CD4-positive, alpha-beta T cell (primary cell): ENCODE data around the gene NUDT22. TPM values are rescaled to one million over a fixed set of nuclear protein-coding genes. Genes with fewer than 3 reads are reported as not detected.

Experiments used
- ATAC-seq: fragments of 200-7000 bp; cut with Tn5 transposase; one replicate; pipeline ENCODE4 v1.10.0; 2022; ENCODE audit warnings: mild to moderate bottlenecking; ENCODE audit not compliant: poor library complexity
- CTCF ChIA-PET: fragments of 350-600 bp; sonication (Branson Sonifier 250); formaldehyde crosslinking; loops from one replicate; lab custom pipeline; 2021; ENCODE audit warnings: antibody characterized with exemption, inconsistent platforms; lab: Charles Lee
- POLR2A ChIA-PET: fragments of 350-600 bp; sonication (Branson Sonifier 250); formaldehyde crosslinking; loops from one replicate; lab custom pipeline; 2021; ENCODE audit warnings: antibody characterized with exemption, inconsistent platforms; lab: Charles Lee
- DNase-seq, 14 experiments: peaks; one replicate each; pipeline ENCODE4 v3.0.0-alpha.2; 2013 to 2020; ENCODE audit warnings: mixed read lengths in 2 of 14
- H3K27ac ChIP-seq, 2 donors: one replicate each; pipeline versions ENCODE4 v1.5.1 to v1.7.0; 2013; ENCODE audit warnings: low read length in 2 of 2, low read depth in 1 of 2, mild to moderate bottlenecking in 1 of 2
- H3K27me3 ChIP-seq, 2 experiments: 1 replicate in 1 of 2; 2 replicates in 1 of 2; pipeline versions ENCODE4 v1.6.1 to v1.7.0; 2013; ENCODE audit warnings: low read length in 2 of 2, control low read depth in 1 of 2, mild to moderate bottlenecking in 1 of 2, moderate library complexity in 1 of 2; ENCODE audit not compliant: insufficient read depth in 2 of 2, control insufficient read depth in 1 of 2
- H3K36me3 ChIP-seq: one replicate; pipeline ENCODE4 v1.6.1; 2013; ENCODE audit warnings: low read length, control low read depth; ENCODE audit not compliant: insufficient read depth
- H3K4me1 ChIP-seq: one replicate; pipeline ENCODE4 v1.6.1; 2013; ENCODE audit warnings: low read length, control low read depth; ENCODE audit not compliant: insufficient read depth
- H3K4me3 ChIP-seq: one replicate; pipeline ENCODE4 v1.5.1; 2013; ENCODE audit warnings: mild to moderate bottlenecking, low read length, moderate library complexity
- H3K9me3 ChIP-seq, 2 experiments: 1 replicate in 1 of 2; 2 replicates in 1 of 2; pipeline versions ENCODE4 v1.6.1 to v1.7.0; 2013; ENCODE audit warnings: low read length in 2 of 2, mild to moderate bottlenecking in 2 of 2, control low read depth in 1 of 2, moderate library complexity in 1 of 2; ENCODE audit not compliant: control insufficient read depth in 1 of 2, insufficient read depth in 1 of 2
- H3K27ac Mint-ChIP-seq: one replicate; pipeline ENCODE4 v1.8.0; 2020; ENCODE audit warnings: mixed read lengths
- H3K27me3 Mint-ChIP-seq: one replicate; pipeline ENCODE4 v1.8.0; 2021; ENCODE audit warnings: mixed read lengths
- H3K36me3 Mint-ChIP-seq: one replicate; pipeline ENCODE4 v1.8.0; 2021; ENCODE audit warnings: low read depth, mixed read lengths
- H3K4me1 Mint-ChIP-seq: one replicate; pipeline ENCODE4 v1.8.0; 2021; ENCODE audit warnings: low read depth, mixed read lengths
- H3K4me3 Mint-ChIP-seq: one replicate; pipeline ENCODE4 v1.8.0; 2020; ENCODE audit warnings: mild to moderate bottlenecking, mixed read lengths
- H3K9me3 Mint-ChIP-seq: one replicate; pipeline ENCODE4 v1.8.0; 2020; ENCODE audit warnings: mixed read lengths
- intact Hi-C, 2 experiments: fragments of 100-400 bp; cut with DNase I in 1 of 2; cut with micrococcal nuclease in 1 of 2; formaldehyde crosslinking; loops; one replicate each; pipeline versions ENCODE4 v1.15.1 to v1.9.0; 2023 to 2025; cut with DNase I, micrococcal nuclease
- total RNA-seq, 174 experiments: library from RNA in 2 of 174; stranded (reverse) in 2 of 174; gene quantifications; one replicate each; pipeline ENCODE4 v1.2.3 and lab custom pipeline; 2021 to 2026
- TF ChIP-seq, protein P1 (sequence below): fragments of 200-600 bp; IDR thresholded peaks from one replicate; pipeline ENCODE4 v1.8.0; 2022; ENCODE audit warnings: antibody characterized with exemption, mild to moderate bottlenecking

NUDT22 gene
- total RNA-seq, 2 experiments from 2014 or later = 26.8 to 26.9 TPM

DNA sequence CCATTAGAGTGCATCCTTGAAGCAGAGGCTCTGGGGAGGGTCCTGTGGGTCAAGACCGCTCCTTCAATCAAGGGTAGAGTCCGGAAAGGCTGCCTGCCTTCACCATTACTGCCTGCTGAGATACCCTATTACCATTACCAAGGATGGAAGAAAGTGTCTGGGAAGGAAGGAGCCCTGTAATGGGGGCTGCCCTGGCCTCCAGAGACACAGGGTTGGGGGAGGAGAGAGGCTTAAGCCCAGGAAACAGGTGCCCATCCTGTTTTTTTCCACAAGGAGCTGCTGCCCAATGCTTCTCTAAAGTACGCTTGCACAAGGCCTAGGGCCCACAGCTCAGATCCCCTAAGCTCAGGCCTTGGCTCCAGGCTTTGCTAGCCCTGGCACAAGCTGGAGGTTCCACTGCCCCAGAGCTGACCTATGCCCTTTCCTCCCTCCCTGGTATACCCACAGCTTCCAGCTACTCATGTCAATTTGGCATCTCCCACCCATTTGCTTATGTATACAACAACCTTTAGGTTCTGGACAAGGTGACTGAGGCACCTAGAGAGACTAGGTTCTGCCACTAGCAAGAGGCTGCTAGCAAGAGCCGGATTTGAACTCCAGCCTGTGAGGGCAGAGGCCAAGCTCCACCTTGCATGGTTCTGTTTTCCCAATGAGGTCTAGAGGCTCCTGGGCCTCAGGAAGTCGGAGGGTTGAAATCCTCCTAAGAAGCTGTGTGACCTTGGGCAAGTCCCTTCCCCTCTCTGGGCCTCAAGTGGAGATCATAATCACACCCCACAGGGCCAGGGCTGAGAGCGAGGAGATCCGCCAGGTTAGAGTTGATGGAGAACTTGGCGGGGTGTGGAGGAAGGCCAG lies 23.7 kb downstream of the NUDT22 start:
- no peaks in the 10 kb centered on the region for H3K9me3 Mint-ChIP-seq
- no peaks in the 10 kb centered on the region for H3K36me3 ChIP-seq
- no peaks in the 10 kb centered on the region for H3K9me3 ChIP-seq
- ChIA-PET POLR2A (interaction anchor here (0.6 to 4.5 kb wide), 7 partner anchors 9 to 110 kb away, joined by 3 to 35 read pairs (median 4); partner anchors contain the start of genes FERMT3, FKBP2, PRDX5 and TRMT112), CTCF (interaction anchor here (0.6 to 4.7 kb wide), 6 partner anchors 9 to 55 kb away, joined by 3 to 56 read pairs (median 8); partner anchors contain the start of genes CATSPERZ, ESRRA, FERMT3 and FKBP2)
- peaks cover 4% of the 10 kb centered on the region for H3K36me3 Mint-ChIP-seq
- H3K27ac Mint-ChIP-seq = no peak overlapping the region
- no peak overlapping the region for H3K27ac ChIP-seq
- H3K4me3 ChIP-seq = no peak overlapping the region
- DNase-seq = no peak
- peaks cover 37% of the 10 kb centered on the region for H3K4me1 Mint-ChIP-seq
- peak overlapping the region; percentile 79 for H3K4me3 Mint-ChIP-seq
- ATAC-seq = no peak
- intact Hi-C loops = loop anchor here (2.0 to 10.0 kb wide), 3 partner anchors 55 to 405 kb away; partner anchors contain the start of genes ESRRA (in 1 of the 2) and STIP1 (in 1 of the 2)
- peaks cover 58% of the 10 kb centered on the region for H3K4me1 ChIP-seq
- H3K27me3 Mint-ChIP-seq = no peaks in the 10 kb centered on the region
- TF ChIP-seq, protein P1, sequence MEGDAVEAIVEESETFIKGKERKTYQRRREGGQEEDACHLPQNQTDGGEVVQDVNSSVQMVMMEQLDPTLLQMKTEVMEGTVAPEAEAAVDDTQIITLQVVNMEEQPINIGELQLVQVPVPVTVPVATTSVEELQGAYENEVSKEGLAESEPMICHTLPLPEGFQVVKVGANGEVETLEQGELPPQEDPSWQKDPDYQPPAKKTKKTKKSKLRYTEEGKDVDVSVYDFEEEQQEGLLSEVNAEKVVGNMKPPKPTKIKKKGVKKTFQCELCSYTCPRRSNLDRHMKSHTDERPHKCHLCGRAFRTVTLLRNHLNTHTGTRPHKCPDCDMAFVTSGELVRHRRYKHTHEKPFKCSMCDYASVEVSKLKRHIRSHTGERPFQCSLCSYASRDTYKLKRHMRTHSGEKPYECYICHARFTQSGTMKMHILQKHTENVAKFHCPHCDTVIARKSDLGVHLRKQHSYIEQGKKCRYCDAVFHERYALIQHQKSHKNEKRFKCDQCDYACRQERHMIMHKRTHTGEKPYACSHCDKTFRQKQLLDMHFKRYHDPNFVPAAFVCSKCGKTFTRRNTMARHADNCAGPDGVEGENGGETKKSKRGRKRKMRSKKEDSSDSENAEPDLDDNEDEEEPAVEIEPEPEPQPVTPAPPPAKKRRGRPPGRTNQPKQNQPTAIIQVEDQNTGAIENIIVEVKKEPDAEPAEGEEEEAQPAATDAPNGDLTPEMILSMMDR = no peak
- H3K27me3 ChIP-seq = no peaks in the 10 kb centered on the region

DNA sequence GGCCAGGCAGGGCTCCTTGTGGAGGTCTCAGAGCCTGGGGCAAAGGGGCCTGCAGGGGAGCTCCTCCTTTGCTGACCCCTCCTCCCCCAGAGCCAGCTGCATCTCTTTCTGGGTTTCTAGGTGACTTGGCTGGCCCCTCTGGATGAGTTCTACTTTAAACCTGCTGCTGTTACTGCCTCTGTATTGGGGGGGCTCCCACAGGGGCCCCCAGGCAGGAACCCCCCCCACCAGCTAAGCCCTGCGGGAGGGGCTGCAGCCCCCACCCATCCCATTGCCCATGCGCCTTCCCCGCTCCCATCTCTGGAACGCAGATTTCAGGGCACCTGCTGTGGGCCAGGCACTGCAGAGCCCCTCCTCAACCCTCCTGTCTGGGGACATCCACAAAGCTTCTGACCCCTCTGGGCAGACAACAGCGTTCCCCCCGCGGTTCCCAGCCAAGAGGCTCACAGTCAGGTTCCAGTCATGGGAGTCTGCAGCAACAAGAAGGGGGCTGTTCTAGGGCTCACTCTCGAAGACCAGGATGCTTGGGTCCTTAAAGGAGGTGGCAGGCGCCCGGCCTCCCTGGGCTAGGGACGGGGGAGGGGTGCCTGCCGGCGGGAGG lies 24.4 kb downstream of the NUDT22 start:
- DNase-seq = no peak
- POLR2A ChIA-PET = interaction anchor here (0.6 to 4.5 kb wide), 11 partner anchors 9 to 109 kb away, joined by 3 to 35 read pairs (median 4); partner anchors contain the start of genes BAD, FERMT3, FKBP2 and NUDT22
- H3K4me3 Mint-ChIP-seq = peak overlapping the region; percentile 79
- H3K36me3 ChIP-seq = no peaks in the 10 kb centered on the region
- H3K4me1 ChIP-seq = peaks cover 51% of the 10 kb centered on the region
- peak overlapping the region; percentile 55 for H3K4me3 ChIP-seq
- H3K27ac ChIP-seq = no peak overlapping the region
- intact Hi-C loops = loop anchor here (1.0 to 10.0 kb wide), 6 partner anchors 19 to 404 kb away; partner anchors contain the start of genes ESRRA (in 1 of the 2) and STIP1 (in 1 of the 2)
- no peaks in the 10 kb centered on the region for H3K27me3 ChIP-seq
- H3K4me1 Mint-ChIP-seq = peaks cover 31% of the 10 kb centered on the region
- no peaks in the 10 kb centered on the region for H3K9me3 ChIP-seq
- H3K27me3 Mint-ChIP-seq = no peaks in the 10 kb centered on the region
- CTCF ChIA-PET = interaction anchor here (1.0 to 4.7 kb wide), 9 partner anchors 8 to 67 kb away, joined by 3 to 56 read pairs (median 6); partner anchors contain the start of genes CATSPERZ, ESRRA, FERMT3 and FKBP2
- TF ChIP-seq, protein P1 = no peak
- H3K27ac Mint-ChIP-seq = no peak overlapping the region
- peaks cover 4% of the 10 kb centered on the region for H3K36me3 Mint-ChIP-seq
- no peaks in the 10 kb centered on the region for H3K9me3 Mint-ChIP-seq
- no peak for ATAC-seq
